SIG-M5 (cell line): ENCODE data around the gene TBCB.
"Not testable (repeated sequence)": the region's sequence is repeated elsewhere in the genome, so short reads cannot be mapped to it uniquely, and the experiment has no call there.

Experiments used
- DNase-seq: peaks from one replicate; lab custom pipeline; 2025; lab: John Stamatoyannopoulos, UW

TBCB gene

GRCh38 chr19:36115453-36116343 is at the start of gene TBCB:
Gene TBCB (plus strand): TSS chr19:36115468. CDS start chr19:36115561, 93 bp downstream.
- no peak for DNase-seq

- no peak for DNase-seq
Observed at GRCh38 chr19:36067681-36068080, 47.6 kb upstream of the TBCB start.

GRCh38 chr19:36068810-36069499 is 46.3 kb upstream of the TBCB start:
- DNase-seq, result not testable (repeated sequence)

- no peak for DNase-seq
Observed at GRCh38 chr19:36072081-36072480, 43.2 kb upstream of the TBCB start.

- DNase-seq, result no peak
Observed at GRCh38 chr19:36073121-36073876, 42.0 kb upstream of the TBCB start.

GRCh38 chr19:36079389-36079945 is 35.8 kb upstream of the TBCB start:
- no peak for DNase-seq

GRCh38 chr19:36081385-36081784 is 33.9 kb upstream of the TBCB start:
- DNase-seq, result no peak

GRCh38 chr19:36081894-36082293 is 33.4 kb upstream of the TBCB start:
- DNase-seq, result no peak

GRCh38 chr19:36082916-36083315 is 32.4 kb upstream of the TBCB start:
- no peak for DNase-seq

- DNase-seq, result no peak
Observed at GRCh38 chr19:36084231-36085009, 30.8 kb upstream of the TBCB start.

- no peak for DNase-seq
Observed at GRCh38 chr19:36086326-36086725, 28.9 kb upstream of the TBCB start.

- no peak for DNase-seq
Observed at GRCh38 chr19:36089847-36090246, 25.4 kb upstream of the TBCB start.

- DNase-seq, result no peak
Observed at GRCh38 chr19:36090910-36091695, 24.2 kb upstream of the TBCB start.

GRCh38 chr19:36092566-36092965 is 22.7 kb upstream of the TBCB start:
- no peak for DNase-seq

GRCh38 chr19:36093146-36093662 is 22.1 kb upstream of the TBCB start:
- DNase-seq, result no peak

GRCh38 chr19:36093687-36094086 is 21.6 kb upstream of the TBCB start:
- no peak for DNase-seq

- DNase-seq, result no peak
Observed at GRCh38 chr19:36097036-36097435, 18.2 kb upstream of the TBCB start.

GRCh38 chr19:36099166-36099785 is 16.0 kb upstream of the TBCB start:
- no peak for DNase-seq

GRCh38 chr19:36100476-36100875 is 14.8 kb upstream of the TBCB start:
- DNase-seq, result no peak
